ENCODE results near the gene DIS3L2. TPM values are rescaled to one million over a fixed set of nuclear protein-coding genes. Genes with fewer than 3 reads are reported as not detected.

Gene DIS3L2
- total RNA-seq, 1 donor from 2014 or later = 53.6 TPM

DNA sequence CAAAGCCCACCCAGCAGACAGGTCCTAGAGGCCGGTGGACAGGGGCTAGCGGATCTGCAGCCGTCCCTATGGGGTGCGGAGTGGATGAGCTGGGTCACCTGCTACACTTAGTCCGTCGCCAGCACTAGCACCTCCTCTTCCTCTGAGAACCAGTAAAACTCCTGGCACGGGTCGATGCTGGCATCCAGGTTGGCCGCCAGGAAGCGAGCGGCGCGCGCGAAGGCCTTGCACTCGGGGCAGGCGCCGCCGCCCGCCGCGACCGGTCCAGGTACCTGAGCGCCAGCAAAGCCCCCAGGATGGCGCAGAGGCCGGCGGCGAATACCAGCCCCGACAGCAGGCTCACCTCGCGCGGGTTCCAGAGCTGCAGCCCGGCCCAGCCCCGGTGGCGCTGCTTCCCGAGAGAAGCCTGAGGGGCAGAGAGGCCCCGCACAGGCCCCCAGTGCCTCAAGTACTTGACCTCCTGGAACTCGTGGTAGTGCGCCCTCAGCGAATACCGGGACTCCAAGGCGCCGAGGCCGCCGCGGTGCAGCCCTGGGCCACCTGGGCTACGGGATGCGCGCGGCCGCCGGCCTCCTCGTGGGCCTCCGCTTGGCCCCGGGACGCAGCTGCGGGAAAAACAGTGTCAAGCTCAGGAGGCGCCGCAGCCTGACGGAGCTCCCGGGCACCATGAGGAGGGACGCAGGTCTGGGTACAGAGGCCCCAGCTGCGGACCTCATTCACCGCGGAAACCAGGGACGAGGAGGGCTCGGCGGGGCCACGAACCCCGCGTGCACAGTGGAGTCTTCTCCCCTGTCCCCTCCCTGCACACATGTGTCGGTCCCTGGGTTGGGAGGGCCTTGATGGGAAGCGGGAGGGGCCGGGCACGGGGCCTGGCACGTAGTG is 389.5 kb downstream of the DIS3L2 start:
- DNase-seq (ENCODE audit: extremely low spot score, unreplicated experiment) = no peak
- TF ChIP-seq, protein P1, sequence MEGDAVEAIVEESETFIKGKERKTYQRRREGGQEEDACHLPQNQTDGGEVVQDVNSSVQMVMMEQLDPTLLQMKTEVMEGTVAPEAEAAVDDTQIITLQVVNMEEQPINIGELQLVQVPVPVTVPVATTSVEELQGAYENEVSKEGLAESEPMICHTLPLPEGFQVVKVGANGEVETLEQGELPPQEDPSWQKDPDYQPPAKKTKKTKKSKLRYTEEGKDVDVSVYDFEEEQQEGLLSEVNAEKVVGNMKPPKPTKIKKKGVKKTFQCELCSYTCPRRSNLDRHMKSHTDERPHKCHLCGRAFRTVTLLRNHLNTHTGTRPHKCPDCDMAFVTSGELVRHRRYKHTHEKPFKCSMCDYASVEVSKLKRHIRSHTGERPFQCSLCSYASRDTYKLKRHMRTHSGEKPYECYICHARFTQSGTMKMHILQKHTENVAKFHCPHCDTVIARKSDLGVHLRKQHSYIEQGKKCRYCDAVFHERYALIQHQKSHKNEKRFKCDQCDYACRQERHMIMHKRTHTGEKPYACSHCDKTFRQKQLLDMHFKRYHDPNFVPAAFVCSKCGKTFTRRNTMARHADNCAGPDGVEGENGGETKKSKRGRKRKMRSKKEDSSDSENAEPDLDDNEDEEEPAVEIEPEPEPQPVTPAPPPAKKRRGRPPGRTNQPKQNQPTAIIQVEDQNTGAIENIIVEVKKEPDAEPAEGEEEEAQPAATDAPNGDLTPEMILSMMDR (conservative IDR thresholded peaks at IDR 0.05) = no peak
- Mint-ChIP-seq H3K27ac (no peak overlapping the region), H3K4me1 (ENCODE audit: unreplicated experiment) (no peaks in the 10 kb centered on the region), H3K36me3 (no peaks in the 10 kb centered on the region), H3K4me3 (no peak overlapping the region), H3K9me3 (peaks cover 4% of the 10 kb centered on the region), H3K27me3 (peaks cover 13% of the 10 kb centered on the region)

DNA sequence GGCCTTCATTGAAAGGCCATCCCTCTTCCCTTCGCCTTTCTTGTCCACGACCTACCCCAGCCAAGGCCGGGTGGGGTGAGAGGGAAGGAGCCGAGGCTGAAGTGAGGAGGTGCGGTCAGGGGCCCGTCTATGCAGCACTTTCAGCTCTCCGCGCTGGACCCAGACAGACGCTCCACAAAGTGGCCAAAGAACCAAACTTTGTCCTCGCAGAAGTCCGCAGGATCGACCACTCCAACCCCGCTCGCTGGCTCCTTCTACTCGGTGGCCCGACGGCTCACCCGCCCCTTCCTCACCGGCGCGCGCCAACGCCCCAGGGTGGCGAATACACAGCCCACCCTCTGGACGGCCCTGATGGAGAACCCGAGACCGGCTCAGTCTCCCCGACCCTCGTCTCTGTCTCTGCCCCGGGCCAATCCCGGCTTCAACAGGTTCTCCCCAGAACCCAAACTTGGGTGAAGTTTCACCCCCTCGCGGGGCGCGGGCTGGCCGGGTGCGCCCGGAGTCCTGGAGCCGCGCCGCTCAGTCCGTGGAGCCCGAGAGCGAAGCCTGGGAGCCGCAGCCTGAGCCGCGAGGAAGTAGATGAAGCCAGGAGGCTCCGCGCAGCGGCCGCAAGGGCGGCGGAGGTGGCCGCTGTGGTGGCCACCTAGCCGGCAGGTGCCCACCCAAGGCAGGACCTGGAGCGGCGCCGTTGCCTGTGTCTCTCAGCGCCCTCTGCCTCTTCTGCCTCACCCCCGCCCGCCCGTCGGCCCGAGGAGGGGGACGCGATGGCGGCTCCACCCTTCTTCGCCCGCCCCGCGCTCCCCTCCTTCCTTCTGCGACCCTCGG is 390.4 kb downstream of the DIS3L2 start:
- peaks cover 11% of the 10 kb centered on the region for H3K27me3 Mint-ChIP-seq
- H3K9me3 Mint-ChIP-seq = peaks cover under 1% of the 10 kb centered on the region
- no peaks in the 10 kb centered on the region for H3K36me3 Mint-ChIP-seq
- no peak for DNase-seq (ENCODE audit: extremely low spot score, unreplicated experiment)
- H3K4me3 Mint-ChIP-seq = no peak overlapping the region
- no peak overlapping the region for H3K27ac Mint-ChIP-seq
- TF ChIP-seq, protein P1 (conservative IDR thresholded peaks at IDR 0.05) = no peak
- H3K4me1 Mint-ChIP-seq (ENCODE audit: unreplicated experiment) = no peaks in the 10 kb centered on the region

DNA sequence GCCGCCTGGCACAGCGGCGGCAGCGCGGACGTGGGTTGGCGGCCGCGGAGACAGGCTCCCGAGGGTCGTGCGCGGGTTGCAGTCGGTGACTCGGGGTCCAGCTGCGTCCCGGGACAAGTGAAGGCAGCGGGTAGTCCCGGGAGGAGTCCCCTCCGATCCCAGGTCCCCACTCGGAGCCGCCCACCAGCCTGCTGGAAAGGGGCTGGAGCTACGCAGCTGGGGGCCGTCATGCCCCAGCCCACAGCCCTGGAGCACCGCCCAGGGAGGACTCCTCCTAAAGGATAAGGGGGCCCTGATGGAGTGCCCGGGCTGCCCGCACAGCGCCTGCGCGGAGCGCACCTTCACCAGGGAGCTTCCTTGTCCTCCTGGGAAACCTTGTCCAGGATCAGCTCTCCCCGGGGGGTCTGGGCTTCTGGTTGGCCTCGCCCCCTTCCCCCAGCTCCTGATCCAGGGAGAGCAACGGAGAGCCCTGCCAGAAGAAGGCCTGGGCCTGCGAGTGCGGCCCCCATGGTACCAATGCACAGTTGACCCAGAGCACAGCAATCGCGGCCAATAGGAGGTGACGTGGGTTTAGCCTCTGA is 391.1 kb downstream of the DIS3L2 start:
- peaks cover 9% of the 10 kb centered on the region for H3K27me3 Mint-ChIP-seq
- no peaks in the 10 kb centered on the region for H3K36me3 Mint-ChIP-seq
- no peak for DNase-seq (ENCODE audit: extremely low spot score, unreplicated experiment)
- H3K27ac Mint-ChIP-seq = no peak overlapping the region
- no peaks in the 10 kb centered on the region for H3K4me1 Mint-ChIP-seq (ENCODE audit: unreplicated experiment)
- no peak overlapping the region for H3K4me3 Mint-ChIP-seq
- no peaks in the 10 kb centered on the region for H3K9me3 Mint-ChIP-seq
- TF ChIP-seq, protein P1 (conservative IDR thresholded peaks at IDR 0.05) = no peak

DNA sequence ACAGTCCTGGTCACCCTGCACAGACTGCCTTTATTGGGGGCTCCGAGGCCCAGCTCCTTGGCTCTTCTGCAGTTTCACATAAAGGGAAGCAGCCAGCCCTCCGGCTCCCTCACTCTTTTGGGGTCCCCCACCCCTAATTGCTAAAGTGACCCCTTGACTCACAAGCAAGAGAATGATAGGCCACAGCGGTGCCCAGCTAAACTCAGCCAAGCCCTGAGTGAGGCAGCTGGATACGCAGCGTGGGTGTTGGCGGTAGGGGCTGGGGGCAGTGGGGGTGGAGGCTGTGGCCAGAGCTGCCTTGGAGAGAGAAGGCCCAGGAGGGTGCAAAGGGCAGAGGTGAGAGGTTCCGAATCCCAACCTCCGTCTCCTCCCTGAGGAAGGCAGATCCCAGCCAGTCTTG is 391.6 kb downstream of the DIS3L2 start:
- TF ChIP-seq, protein P1 (conservative IDR thresholded peaks at IDR 0.05) = no peak
- no peak for DNase-seq (ENCODE audit: extremely low spot score, unreplicated experiment)

DNA sequence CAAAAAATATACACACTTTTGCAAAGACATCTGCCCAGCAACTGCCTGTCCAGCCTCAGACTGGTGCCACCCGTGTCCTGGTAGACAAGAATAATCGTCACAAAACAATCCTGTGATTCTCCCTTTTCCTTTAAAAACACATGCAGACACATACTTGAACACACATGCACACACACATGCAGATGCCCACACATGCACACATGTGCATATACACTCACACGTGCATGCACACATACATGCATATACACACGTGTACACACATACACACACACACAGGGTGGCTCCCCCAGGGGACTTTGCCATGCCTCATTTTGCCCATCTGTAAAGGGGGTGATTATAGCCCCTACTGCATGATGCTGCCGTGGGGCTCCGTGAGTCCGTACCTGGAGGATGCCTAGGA is 392.1 kb downstream of the DIS3L2 start:
- TF ChIP-seq, protein P1 (conservative IDR thresholded peaks at IDR 0.05) = no peak
- Mint-ChIP-seq H3K9me3 (no peaks in the 10 kb centered on the region), H3K4me3 (no peak overlapping the region), H3K36me3 (no peaks in the 10 kb centered on the region), H3K27ac (no peak overlapping the region), H3K4me1 (ENCODE audit: unreplicated experiment) (no peaks in the 10 kb centered on the region), H3K27me3 (peaks cover 4% of the 10 kb centered on the region)
- DNase-seq (ENCODE audit: extremely low spot score, unreplicated experiment) = no peak

More for the DNA sequence above, 391.6 kb downstream of the DIS3L2 start:
- Mint-ChIP-seq H3K9me3 (no peaks in the 10 kb centered on the region), H3K36me3 (no peaks in the 10 kb centered on the region), H3K4me3 (no peak overlapping the region), H3K27ac (no peak overlapping the region), H3K4me1 (ENCODE audit: unreplicated experiment) (no peaks in the 10 kb centered on the region), H3K27me3 (peaks cover 7% of the 10 kb centered on the region)

Data from type B pancreatic cell (in vitro differentiated cells).